WTC11 (cell line): ENCODE measurements around the gene BABAM2. TPM values are rescaled to one million over a fixed set of nuclear protein-coding genes. Genes with fewer than 3 reads are reported as not detected.

ENCODE experiments used
- ATAC-seq: fragments of 200-7000 bp; cut with Tn5 transposase; 2 replicates; pipeline ENCODE4 v1.10.0; 2021; ENCODE audit warnings: mild to moderate bottlenecking, moderate library complexity
- CTCF ChIA-PET: fragments of 300-600 bp; sonication (Branson Sonifier 250); formaldehyde crosslinking; loops from one replicate; lab custom pipeline; 2021; ENCODE audit warnings: antibody characterized with exemption; lab: Charles Lee
- POLR2A ChIA-PET: fragments of 350-600 bp; sonication (Branson Sonifier 250); formaldehyde crosslinking; loops from one replicate; lab custom pipeline; 2021; ENCODE audit warnings: antibody characterized with exemption; lab: Charles Lee
- DNase-seq: peaks from one replicate; pipeline ENCODE4 v3.0.0; 2021; ENCODE audit warnings: low spot score
- H3K27ac Mint-ChIP-seq: 2 replicates; pipeline ENCODE4 v1.8.0; 2021; ENCODE audit warnings: mixed read lengths
- H3K27me3 Mint-ChIP-seq: 2 replicates; pipeline ENCODE4 v1.8.0; 2021; ENCODE audit warnings: low read depth, mild to moderate bottlenecking, moderate library complexity, mixed read lengths
- H3K36me3 Mint-ChIP-seq: 2 replicates; pipeline ENCODE4 v1.8.0; 2021; ENCODE audit warnings: mixed read lengths
- H3K4me1 Mint-ChIP-seq: 2 replicates; pipeline ENCODE4 v1.8.0; 2022; ENCODE audit warnings: mixed read lengths
- H3K4me3 Mint-ChIP-seq: 2 replicates; pipeline ENCODE4 v1.8.0; 2021; ENCODE audit warnings: mild to moderate bottlenecking, moderate library complexity, mixed read lengths
- H3K9me3 Mint-ChIP-seq: 2 replicates; pipeline ENCODE4 v1.8.0; 2021; ENCODE audit warnings: mixed read lengths
- AFF4 ChIP-seq: sonication (generic); formaldehyde crosslinking; IDR thresholded peaks from 2 replicates; pipeline ENCODE4 v1.8.1; 2023; ENCODE audit warnings: mild to moderate bottlenecking, missing genetic modification reagents, borderline replicate concordance
- CDX4 ChIP-seq: fragments of 250-450 bp; sonication (Bioruptor Pico); IDR thresholded peaks from 2 replicates; pipeline ENCODE4 v1.9.0; 2021; ENCODE audit warnings: moderate library complexity, mild to moderate bottlenecking, inconsistent platforms, borderline replicate concordance
- E2F5 ChIP-seq: sonication (generic); formaldehyde crosslinking; IDR thresholded peaks from 2 replicates; pipeline ENCODE4 v1.8.1; 2022; ENCODE audit warnings: mild to moderate bottlenecking, moderate library complexity, missing genetic modification reagents
- ELF4 ChIP-seq: sonication (generic); formaldehyde crosslinking; IDR thresholded peaks from 2 replicates; pipeline ENCODE4 v1.8.1; 2022; ENCODE audit warnings: low read depth, mild to moderate bottlenecking, moderate library complexity, missing genetic modification reagents
- ETV6 ChIP-seq: sonication (generic); formaldehyde crosslinking; IDR thresholded peaks from 2 replicates; pipeline ENCODE4 v1.8.1; 2022; ENCODE audit warnings: mild to moderate bottlenecking, missing genetic modification reagents
- GTF2I ChIP-seq: fragments of 250-450 bp; sonication (Bioruptor Pico); conservative IDR thresholded peaks from 2 replicates; pipeline ENCODE4 v1.4.0; 2021; ENCODE audit warnings: mild to moderate bottlenecking
- JUN ChIP-seq: sonication (generic); formaldehyde crosslinking; IDR thresholded peaks from 2 replicates; pipeline ENCODE4 v1.8.0; 2023; ENCODE audit warnings: mild to moderate bottlenecking, missing genetic modification reagents
- MYBL2 ChIP-seq: sonication (generic); formaldehyde crosslinking; IDR thresholded peaks from 2 replicates; pipeline ENCODE4 v1.8.1; 2023; ENCODE audit warnings: mild to moderate bottlenecking, moderate library complexity, missing genetic modification reagents
- NFATC4 ChIP-seq: fragments of 250-450 bp; sonication (Bioruptor Pico); IDR thresholded peaks from 2 replicates; pipeline ENCODE4 v1.9.0; 2021; ENCODE audit warnings: mild to moderate bottlenecking
- NR2C2 ChIP-seq: sonication (generic); formaldehyde crosslinking; IDR thresholded peaks from 2 replicates; pipeline ENCODE4 v1.8.0; 2022; ENCODE audit warnings: mild to moderate bottlenecking, missing genetic modification reagents
- PRRX2 ChIP-seq: fragments of 250-450 bp; sonication (Bioruptor Pico); IDR thresholded peaks from 2 replicates; pipeline ENCODE4 v1.8.0; 2021; ENCODE audit warnings: mild to moderate bottlenecking
- RORB ChIP-seq: fragments of 250-450 bp; sonication (Bioruptor Pico); IDR thresholded peaks from 2 replicates; pipeline ENCODE4 v1.9.0; 2021; ENCODE audit warnings: mild to moderate bottlenecking
- SMAD3 ChIP-seq: sonication (generic); formaldehyde crosslinking; IDR thresholded peaks from 2 replicates; pipeline ENCODE4 v1.8.0; 2022; ENCODE audit warnings: missing genetic modification reagents, mild to moderate bottlenecking, borderline replicate concordance
- SP1 ChIP-seq: sonication (generic); formaldehyde crosslinking; conservative IDR thresholded peaks from 2 replicates; pipeline ENCODE4 v1.8.1; 2022; ENCODE audit warnings: missing genetic modification reagents
- TEAD4 ChIP-seq: sonication (generic); formaldehyde crosslinking; IDR thresholded peaks from 2 replicates; pipeline ENCODE4 v1.8.0; 2022; ENCODE audit warnings: mild to moderate bottlenecking, missing genetic modification reagents
- ZNF138 ChIP-seq: sonication (generic); formaldehyde crosslinking; conservative IDR thresholded peaks from 2 replicates; pipeline ENCODE4 v1.8.1; 2022; ENCODE audit warnings: mild to moderate bottlenecking, moderate library complexity, missing genetic modification reagents
- ZNF232 ChIP-seq: sonication (generic); formaldehyde crosslinking; IDR thresholded peaks from 2 replicates; pipeline ENCODE4 v1.8.0; 2022; ENCODE audit warnings: mild to moderate bottlenecking, missing genetic modification reagents
- ZNF263 ChIP-seq: sonication (generic); formaldehyde crosslinking; IDR thresholded peaks from 2 replicates; pipeline ENCODE4 v1.8.1; 2022; ENCODE audit warnings: low read depth, mild to moderate bottlenecking, moderate library complexity, missing genetic modification reagents
- ZNF512 ChIP-seq: sonication (generic); formaldehyde crosslinking; IDR thresholded peaks from 2 replicates; pipeline ENCODE4 v1.8.1; 2022; ENCODE audit warnings: missing genetic modification reagents, borderline replicate concordance
- ZNF532 ChIP-seq: fragments of 250-450 bp; sonication (Bioruptor Pico); IDR thresholded peaks from 2 replicates; pipeline ENCODE4 v1.9.0; 2021; ENCODE audit warnings: mild to moderate bottlenecking, borderline replicate concordance
- total RNA-seq: library from RNA; stranded (reverse); gene quantifications from 3 replicates; pipeline ENCODE4 v1.2.3, GENCODE V29; 2021
- TF ChIP-seq, protein P1 (sequence below): sonication (generic); formaldehyde crosslinking; IDR thresholded peaks from 2 replicates; pipeline ENCODE4 v1.8.0; 2022; ENCODE audit warnings: missing genetic modification reagents

BABAM2 gene
- total RNA-seq, 1 experiment from 2014 or later = 16.5 TPM

GRCh38 chr2:28233164-28233676 lies 342.7 kb downstream of the BABAM2 start (continued):
- no peak for TF ChIP-seq ZNF512 (CRISPR knock-in tag)
- TF ChIP-seq, all 79 proteins: peak for 0

- Mint-ChIP-seq H3K4me1 (no peaks in the 10 kb centered on the region), H3K27ac (no peak overlapping the region), H3K9me3 (no peaks in the 10 kb centered on the region), H3K27me3 (no peaks in the 10 kb centered on the region), H3K4me3 (no peak overlapping the region), H3K36me3 (no peaks in the 10 kb centered on the region)
- DNase-seq = no peak
- ATAC-seq = no peak
- POLR2A ChIA-PET = no interaction called here
- TF ChIP-seq TEAD4 (no peak), E2F5 (CRISPR knock-in tag) (no peak), NR2C2 (no peak), AFF4 (CRISPR knock-in tag) (no peak), GTF2I (no peak), SP1 (CRISPR knock-in tag) (no peak), ELF4 (CRISPR knock-in tag) (no peak), ZNF263 (CRISPR knock-in tag) (no peak), PRRX2 (no peak), MYBL2 (no peak), ZNF232 (CRISPR knock-in tag) (no peak), ETV6 (CRISPR knock-in tag) (no peak), ZNF532 (CRISPR knock-in tag) (no peak), RORB (CRISPR knock-in tag) (no peak), JUN (CRISPR knock-in tag) (no peak), ZNF138 (CRISPR knock-in tag) (no peak), SMAD3 (no peak), NFATC4 (CRISPR knock-in tag) (no peak), CDX4 (CRISPR knock-in tag) (no peak)
- TF ChIP-seq, protein P1, sequence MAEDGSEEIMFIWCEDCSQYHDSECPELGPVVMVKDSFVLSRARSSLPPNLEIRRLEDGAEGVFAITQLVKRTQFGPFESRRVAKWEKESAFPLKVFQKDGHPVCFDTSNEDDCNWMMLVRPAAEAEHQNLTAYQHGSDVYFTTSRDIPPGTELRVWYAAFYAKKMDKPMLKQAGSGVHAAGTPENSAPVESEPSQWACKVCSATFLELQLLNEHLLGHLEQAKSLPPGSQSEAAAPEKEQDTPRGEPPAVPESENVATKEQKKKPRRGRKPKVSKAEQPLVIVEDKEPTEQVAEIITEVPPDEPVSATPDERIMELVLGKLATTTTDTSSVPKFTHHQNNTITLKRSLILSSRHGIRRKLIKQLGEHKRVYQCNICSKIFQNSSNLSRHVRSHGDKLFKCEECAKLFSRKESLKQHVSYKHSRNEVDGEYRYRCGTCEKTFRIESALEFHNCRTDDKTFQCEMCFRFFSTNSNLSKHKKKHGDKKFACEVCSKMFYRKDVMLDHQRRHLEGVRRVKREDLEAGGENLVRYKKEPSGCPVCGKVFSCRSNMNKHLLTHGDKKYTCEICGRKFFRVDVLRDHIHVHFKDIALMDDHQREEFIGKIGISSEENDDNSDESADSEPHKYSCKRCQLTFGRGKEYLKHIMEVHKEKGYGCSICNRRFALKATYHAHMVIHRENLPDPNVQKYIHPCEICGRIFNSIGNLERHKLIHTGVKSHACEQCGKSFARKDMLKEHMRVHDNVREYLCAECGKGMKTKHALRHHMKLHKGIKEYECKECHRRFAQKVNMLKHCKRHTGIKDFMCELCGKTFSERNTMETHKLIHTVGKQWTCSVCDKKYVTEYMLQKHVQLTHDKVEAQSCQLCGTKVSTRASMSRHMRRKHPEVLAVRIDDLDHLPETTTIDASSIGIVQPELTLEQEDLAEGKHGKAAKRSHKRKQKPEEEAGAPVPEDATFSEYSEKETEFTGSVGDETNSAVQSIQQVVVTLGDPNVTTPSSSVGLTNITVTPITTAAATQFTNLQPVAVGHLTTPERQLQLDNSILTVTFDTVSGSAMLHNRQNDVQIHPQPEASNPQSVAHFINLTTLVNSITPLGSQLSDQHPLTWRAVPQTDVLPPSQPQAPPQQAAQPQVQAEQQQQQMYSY (CRISPR knock-in tag) = no peak
- CTCF ChIA-PET = no interaction called here
Measured at GRCh38 chr2:28234807-28235206, 344.3 kb downstream of the BABAM2 start.
